Heart right ventricle (tissue), 16 donors: ENCODE data around the gene ZNF260. TPM values are rescaled to one million over a fixed set of nuclear protein-coding genes. Genes with fewer than 3 reads are reported as not detected.

Experiments used
- ATAC-seq, 8 donors: fragments of 200-7000 bp; cut with Tn5 transposase; one replicate each; pipeline ENCODE4 v1.9.1; 2020; ENCODE audit warnings: mild to moderate bottlenecking in 8 of 8, moderate library complexity in 8 of 8, moderate number of reproducible peaks in 1 of 8
- DNase-seq, 2 donors: peaks; one replicate each; pipeline ENCODE4 v3.0.0-alpha.2; 2020
- H3K27ac ChIP-seq, 10 donors: fragments of 200-600 bp; sonication (generic) in 2 of 10; one replicate each; pipeline versions ENCODE4 v1.5.0 to v1.8.0; 2020 to 2022; ENCODE audit warnings: mild to moderate bottlenecking in 3 of 10
- H3K27me3 ChIP-seq, 7 donors: fragments of 200-600 bp; one replicate each; pipeline ENCODE4 v1.8.0; 2021 to 2022; ENCODE audit warnings: mild to moderate bottlenecking in 2 of 7
- H3K36me3 ChIP-seq, 9 donors: fragments of 200-600 bp; sonication (generic) in 1 of 9; one replicate each; pipeline versions ENCODE4 v1.5.0 to v1.8.0; 2020 to 2022; ENCODE audit warnings: mild to moderate bottlenecking in 2 of 9
- H3K4me1 ChIP-seq, 9 donors: fragments of 200-600 bp; sonication (generic) in 1 of 9; one replicate each; pipeline versions ENCODE4 v1.5.0 to v1.8.0; 2020 to 2022; ENCODE audit warnings: mild to moderate bottlenecking in 4 of 9
- H3K4me3 ChIP-seq, 10 donors: fragments of 200-600 bp; sonication (generic) in 2 of 10; one replicate each; pipeline versions ENCODE4 v1.5.0 to v1.8.0; 2020 to 2022; ENCODE audit warnings: mild to moderate bottlenecking in 7 of 10, moderate library complexity in 2 of 10
- H3K9me3 ChIP-seq, 11 donors: fragments of 200-600 bp in 10 of 11; sonication (generic) in 2 of 11; one replicate each; pipeline versions ENCODE4 v1.5.0 to v1.8.0; 2013 to 2022; ENCODE audit warnings: mild to moderate bottlenecking in 2 of 11, control low read depth in 1 of 11, moderate library complexity in 1 of 11
- WGBS, 2 donors: extraction: QIAGEN DNeasy Blood & Tissue Kit; methylation state at CpG; one replicate each; pipeline ENCODE4 v1.1.7; 2013; ENCODE audit warnings: inconsistent platforms in 1 of 2; 5-methylcytosine and 5-hydroxymethylcytosine counted together
- intact Hi-C, 10 donors: fragments of 100-400 bp; cut with DNase I; formaldehyde crosslinking; loops; one replicate each; pipeline versions ENCODE4 v1.11.1 to v1.14.2; 2022
- polyA plus RNA-seq, 2 donors: library from polyadenylated mRNA; stranded (reverse); fragments of 200-250 nt; gene quantifications; one replicate each; pipeline ENCODE4 v1.2.3, GENCODE V29; 2013
- total RNA-seq, 10 donors: library from RNA; stranded (reverse); fragmentation: NEBNext Ultra II Directional in 3 of 10; extraction: Animal tissue kit (Norgen Biotek cat#: 25700) in 3 of 10; gene quantifications; one replicate each; pipeline versions ENCODE4 v1.2.1 to v1.2.4, GENCODE V29; 2021 to 2023
- TF ChIP-seq, protein P1 (sequence below), 9 donors: fragments of 200-600 bp; sonication (generic) in 2 of 9; IDR thresholded peaks; one replicate each; pipeline versions ENCODE4 v1.5.0 to v1.8.0; 2021 to 2022; ENCODE audit warnings: antibody characterized with exemption in 9 of 9, mild to moderate bottlenecking in 5 of 9, moderate library complexity in 1 of 9
- donor health status: Arrhythmogenic right ventricular cardiomyopathy.
- donor health status: ischemic (EF 13 %, LVEDD 7.1; RV severe dilation, severe dysfunction).
- donor health status: healthy with polysubstance abuse.
- donor health status: DM: no; HTN: yes; CAD: no.
- donor health status: DM: no; HTN: no; CAD: no.
- donor health status: ischemic (EF 25% LVEDD 6.9; RV normal size, moderate dysfunction).
- donor health status: ischemic (EF 25% LVEDD 5.7; RV mildly dilated, moderate dysfunction).
- donor health status: healthy.
- donor health status: DM: yes; HTN: yes; CAD: no.
- donor health status: Ischemic cardiomyopathy.
- donor health status: ischemic (EF 35%, LVEDD 5.7; RV mildly dilated, moderate dysfunction).
- donor health status: nonischemic (EF 11% LVEDD 7.7; RV severe dilation, severe dysfunction).
- donor health status: DM: yes; HTN: yes; CAD: no.
- donor health status: PGD.
- donor health status: ischemic (EF 29% LVEDD 5.4; RV normal size, mild dysfunction).
- donor health status: nonischemic (EF 23%, LVEDD 6.1; RV moderate dilation, normal function).

The ZNF260 gene
- total and polyA plus RNA-seq, 12 donors, result 2.7 to 12.8 (median 7.9) TPM

DNA sequence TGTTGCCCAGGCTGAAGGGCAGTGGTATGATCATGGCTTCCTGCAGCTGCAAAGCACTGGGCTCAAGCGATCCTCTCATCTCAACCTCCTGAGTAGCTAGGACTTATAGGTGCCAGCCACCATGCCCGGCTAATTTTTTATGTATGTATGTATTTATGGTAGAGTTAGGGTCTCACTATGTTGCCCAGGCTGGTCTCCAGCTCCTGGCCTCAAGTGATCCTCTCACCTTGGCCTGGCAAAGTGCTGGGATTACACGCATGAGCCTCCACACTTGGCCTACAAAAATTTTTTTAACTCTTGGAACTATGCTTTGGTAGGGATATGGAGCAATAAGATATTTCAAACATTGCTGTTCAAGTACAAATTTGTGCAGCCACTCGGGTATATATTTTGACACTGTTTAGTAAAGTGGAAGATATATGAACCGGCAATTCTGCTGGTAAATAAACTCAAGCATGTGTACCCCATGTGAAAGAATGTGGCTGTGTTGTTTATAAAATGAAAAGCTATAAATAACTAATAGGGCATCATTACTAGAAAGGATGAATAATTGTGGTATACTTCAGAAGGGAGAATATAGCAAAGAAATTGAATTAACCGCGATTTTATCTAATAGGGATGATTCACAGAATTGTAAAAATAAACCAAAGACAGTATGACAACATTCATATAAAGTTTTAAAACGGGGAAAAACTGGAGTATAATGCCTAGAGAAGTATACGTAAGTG is 39.8 kb downstream of the ZNF260 start:
- ATAC-seq, result no peak
- 55 to 57% methylated on average over 9 of the region's 9 CpGs for WGBS, 2 donors
- intact Hi-C loops, result loop anchor here in 6 of 10 donors (2.0 to 5.0 kb wide), 5 partner anchors 39 to 106 kb away; partner anchors contain the start of genes ZFP82 (in 3 of the 6) and ZNF260 (in 3 of the 6)

DNA sequence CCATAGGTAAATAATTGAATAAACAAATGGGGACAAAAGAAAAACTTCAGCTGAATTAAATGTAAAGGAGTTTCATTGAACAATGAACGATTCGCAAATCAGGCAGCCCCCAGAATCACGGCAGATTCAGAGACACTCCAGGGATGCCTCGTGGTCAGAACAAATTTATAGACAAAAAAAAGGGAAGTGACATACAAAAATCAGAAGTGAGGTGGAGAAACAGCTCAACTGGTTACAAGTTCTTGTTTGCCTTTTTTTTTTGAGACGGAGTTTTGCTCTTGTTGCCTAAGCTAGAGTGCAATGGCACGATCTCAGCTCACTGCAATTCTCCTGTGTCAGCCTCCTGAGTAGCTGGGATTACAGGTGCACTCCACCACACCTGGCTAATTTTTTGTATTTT is 44.4 kb downstream of the ZNF260 start:
- Histone ChIP-seq H3K9me3 (peaks cover 0 to 65% (median 0%) of the 10 kb centered on the region in 11 donors), H3K27ac (no peak overlapping the region), H3K36me3 (peaks cover 0 to 21% (median 0%) of the 10 kb centered on the region in 9 donors), H3K4me1 (peaks cover 3 to 15% (median 8%) of the 10 kb centered on the region in 9 donors), H3K4me3 (no peak overlapping the region), H3K27me3 (no peaks in the 10 kb centered on the region)
- DNase-seq (no peak), ATAC-seq (no peak)
- TF ChIP-seq, protein P1, sequence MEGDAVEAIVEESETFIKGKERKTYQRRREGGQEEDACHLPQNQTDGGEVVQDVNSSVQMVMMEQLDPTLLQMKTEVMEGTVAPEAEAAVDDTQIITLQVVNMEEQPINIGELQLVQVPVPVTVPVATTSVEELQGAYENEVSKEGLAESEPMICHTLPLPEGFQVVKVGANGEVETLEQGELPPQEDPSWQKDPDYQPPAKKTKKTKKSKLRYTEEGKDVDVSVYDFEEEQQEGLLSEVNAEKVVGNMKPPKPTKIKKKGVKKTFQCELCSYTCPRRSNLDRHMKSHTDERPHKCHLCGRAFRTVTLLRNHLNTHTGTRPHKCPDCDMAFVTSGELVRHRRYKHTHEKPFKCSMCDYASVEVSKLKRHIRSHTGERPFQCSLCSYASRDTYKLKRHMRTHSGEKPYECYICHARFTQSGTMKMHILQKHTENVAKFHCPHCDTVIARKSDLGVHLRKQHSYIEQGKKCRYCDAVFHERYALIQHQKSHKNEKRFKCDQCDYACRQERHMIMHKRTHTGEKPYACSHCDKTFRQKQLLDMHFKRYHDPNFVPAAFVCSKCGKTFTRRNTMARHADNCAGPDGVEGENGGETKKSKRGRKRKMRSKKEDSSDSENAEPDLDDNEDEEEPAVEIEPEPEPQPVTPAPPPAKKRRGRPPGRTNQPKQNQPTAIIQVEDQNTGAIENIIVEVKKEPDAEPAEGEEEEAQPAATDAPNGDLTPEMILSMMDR (IDR thresholded peaks at IDR 0.05), result no peak
- whole genome bisulfite sequencing, 2 donors, result 95 to 96% methylated on average over 6 of the region's 6 CpGs
- intact Hi-C loops, result no loop called here

More for the DNA sequence above, 39.8 kb downstream of the ZNF260 start:
- Histone ChIP-seq H3K36me3 (peaks cover 0 to 5% (median 0%) of the 10 kb centered on the region in 9 donors), H3K27ac (peak overlapping the region in 8 of 10 donors; percentile 86 to 98 (median 94)), H3K9me3 (peaks cover 0 to 34% (median 0%) of the 10 kb centered on the region in 11 donors), H3K27me3 (no peaks in the 10 kb centered on the region), H3K4me3 (peak overlapping the region in 9 of 10 donors; percentile 63 to 90 (median 78)), H3K4me1 (peaks cover 3 to 21% (median 14%) of the 10 kb centered on the region in 9 donors)
- no peak for DNase-seq
- TF ChIP-seq, protein P1 (IDR thresholded peaks at IDR 0.05), result no peak

DNA sequence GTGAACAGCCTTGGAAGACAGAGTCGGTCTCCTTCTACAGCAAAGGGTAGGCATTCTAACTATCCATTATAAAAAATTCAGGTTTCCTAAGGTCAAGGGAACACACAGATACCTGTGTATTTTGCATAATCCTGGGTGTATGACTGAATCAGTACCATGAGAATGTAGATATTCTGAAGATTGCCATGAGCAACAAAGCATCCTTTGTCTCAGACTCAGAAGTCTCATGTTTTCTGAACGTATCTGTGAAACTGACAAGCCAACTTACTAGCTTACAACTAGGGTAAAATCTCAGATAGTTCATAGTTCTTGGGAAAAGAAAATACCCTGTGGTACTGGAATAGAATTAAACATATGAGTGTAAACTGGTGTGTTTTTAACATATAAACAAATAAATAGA is 45.2 kb downstream of the ZNF260 start:
- WGBS, 2 donors, result 87 to 90% methylated on average over 2 of the region's 2 CpGs
- DNase-seq (no peak), ATAC-seq (no peak)
- TF ChIP-seq, protein P1 (IDR thresholded peaks at IDR 0.05), result no peak
- Histone ChIP-seq H3K36me3 (peaks cover 0 to 22% (median 0%) of the 10 kb centered on the region in 9 donors), H3K27ac (no peak overlapping the region), H3K4me1 (peaks cover 0 to 7% (median under 1%) of the 10 kb centered on the region in 9 donors), H3K4me3 (no peak overlapping the region), H3K27me3 (no peaks in the 10 kb centered on the region), H3K9me3 (peaks cover 0 to 70% (median 0%) of the 10 kb centered on the region in 11 donors)
- intact Hi-C loops, result no loop called here

Other genes with a start within 250 kb of the ZNF260 start
- gene ZFP14, start 149.1 kb downstream of the ZNF260 start, total RNA-seq, result 1 to 10 TPM; 1.0 to 4.0 (median 2.5) TPM
- 1 to 10 TPM in 1 of 2 donors, under 1 TPM in 1; 0.62 to 2.2 TPM for gene ZFP14, start 149.1 kb downstream of the ZNF260 start, polyA plus RNA-seq
- gene ZFP82, start 109.6 kb downstream of the ZNF260 start, total RNA-seq, result 1 to 10 TPM; 3.1 to 6.3 (median 4.3) TPM
- gene ZFP82, start 109.6 kb downstream of the ZNF260 start, polyA plus RNA-seq, result 1 to 10 TPM; 1.9 to 2.5 TPM
- gene ZNF566, start 38.7 kb downstream of the ZNF260 start, total RNA-seq, result 10 to 100 TPM in 7 of 10 donors, 1 to 10 TPM in 3; 8.1 to 15.0 (median 11.4) TPM
- gene ZNF566, start 38.7 kb downstream of the ZNF260 start, polyA plus RNA-seq, result 10 to 100 TPM in 1 of 2 donors, 1 to 10 TPM in 1; 2.6 to 10.5 TPM
- gene ZNF529, start 45.0 kb upstream of the ZNF260 start, total RNA-seq, result 10 to 100 TPM; 10.7 to 18.4 (median 15.4) TPM
- gene ZNF529, start 45.0 kb upstream of the ZNF260 start, polyA plus RNA-seq, result 10 to 100 TPM in 1 of 2 donors, 1 to 10 TPM in 1; 3.4 to 14.0 TPM
- gene ZNF382, start 77.0 kb upstream of the ZNF260 start, total RNA-seq, result 10 to 100 TPM; 13.2 to 22.2 (median 17.8) TPM
- 1 to 10 TPM; 2.6 to 5.6 TPM for gene ZNF382, start 77.0 kb upstream of the ZNF260 start, polyA plus RNA-seq
- gene ZNF461, start 138.6 kb upstream of the ZNF260 start, total RNA-seq, result 1 to 10 TPM; 4.4 to 8.5 (median 7.0) TPM
- gene ZNF461, start 138.6 kb upstream of the ZNF260 start, polyA plus RNA-seq, result 1 to 10 TPM; 2.3 to 5.3 TPM
- 1 to 10 TPM; 1.9 to 4.7 (median 3.7) TPM for gene ZNF567, start 159.3 kb upstream of the ZNF260 start, total RNA-seq
- 1 to 10 TPM; 2.1 to 2.3 TPM for gene ZNF567, start 159.3 kb upstream of the ZNF260 start, polyA plus RNA-seq
- 1 to 10 TPM; 1.9 to 7.9 (median 4.7) TPM for gene ZNF850, start 244.5 kb upstream of the ZNF260 start, total RNA-seq
- gene ZNF850, start 244.5 kb upstream of the ZNF260 start, polyA plus RNA-seq, result under 1 TPM; 0.80 to 0.88 TPM